NK-92 treated with Interleukin-12 subunit alpha and Interleukin-12 subunit beta, amount 100 ng/mL, for 24 hours (cell line): Measurements from ENCODE around the gene TRIM47.
A peak's percentile ranks its signal among the peaks of the same experiment; 100 is the strongest.

Source experiments
- DNase-seq: peaks from one replicate; lab custom pipeline; 2025; lab: John Stamatoyannopoulos, UW

Gene TRIM47

GRCh38 chr17:75845058-75845711 lies 33.2 kb downstream of the TRIM47 start:
- DNase-seq = peak; percentile 30

- no peak for DNase-seq
Measured at GRCh38 chr17:75844530-75845057, 33.8 kb downstream of the TRIM47 start.

DNA sequence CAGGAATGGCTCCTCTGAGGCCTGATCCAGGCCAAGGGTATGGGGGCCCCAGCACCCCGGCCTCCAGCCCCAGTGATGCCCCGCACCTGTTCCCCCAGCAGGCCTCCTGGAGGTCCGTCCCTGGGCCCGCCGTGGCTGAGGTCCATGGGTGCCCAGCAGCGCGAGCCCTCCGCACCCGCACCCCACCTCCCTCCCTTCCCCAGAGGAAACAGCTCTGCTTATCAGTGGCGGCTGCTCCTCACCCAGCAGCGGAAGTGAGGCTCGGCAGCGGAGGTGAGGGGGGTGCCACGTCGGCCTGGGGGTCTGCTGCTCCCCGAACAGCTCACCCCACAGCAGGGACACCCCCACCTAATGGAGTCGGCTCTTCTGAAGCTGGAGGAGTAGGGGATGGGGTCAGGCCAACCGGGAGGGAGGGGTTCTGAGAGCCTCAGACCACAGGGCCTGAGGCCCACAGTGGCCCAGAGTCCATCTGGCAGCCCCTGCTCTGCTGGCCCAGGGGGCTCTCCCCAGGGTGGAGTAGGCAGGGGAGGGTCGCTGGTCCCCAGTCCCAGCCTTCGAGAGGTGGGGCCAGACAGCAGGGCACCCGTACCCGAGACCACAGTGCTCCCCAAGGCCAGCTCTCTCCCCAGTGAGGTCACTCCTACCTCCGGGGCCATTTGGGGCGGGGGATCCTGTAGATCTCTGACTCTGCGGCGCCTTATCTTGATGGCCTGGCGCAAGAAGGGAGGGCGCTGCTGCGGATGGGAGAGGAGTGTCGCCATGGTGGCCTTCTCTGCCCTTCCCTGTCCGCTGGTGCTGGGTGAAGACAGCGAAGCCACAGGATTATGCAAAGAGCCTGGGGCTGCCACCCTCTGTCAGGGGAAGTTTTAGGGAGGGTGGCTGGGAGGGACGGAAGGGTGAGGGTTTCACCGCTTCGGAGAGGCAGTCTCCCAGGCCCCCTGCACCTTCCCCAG lies 34.5 kb downstream of the TRIM47 start, which contains the start of gene UNC13D:
UNC13D (minus strand) TSS at position 828 of the 953 bp plus-strand sequence; CDS start at position 761, 67 bp downstream.
- peak; percentile 23 for DNase-seq

DNA sequence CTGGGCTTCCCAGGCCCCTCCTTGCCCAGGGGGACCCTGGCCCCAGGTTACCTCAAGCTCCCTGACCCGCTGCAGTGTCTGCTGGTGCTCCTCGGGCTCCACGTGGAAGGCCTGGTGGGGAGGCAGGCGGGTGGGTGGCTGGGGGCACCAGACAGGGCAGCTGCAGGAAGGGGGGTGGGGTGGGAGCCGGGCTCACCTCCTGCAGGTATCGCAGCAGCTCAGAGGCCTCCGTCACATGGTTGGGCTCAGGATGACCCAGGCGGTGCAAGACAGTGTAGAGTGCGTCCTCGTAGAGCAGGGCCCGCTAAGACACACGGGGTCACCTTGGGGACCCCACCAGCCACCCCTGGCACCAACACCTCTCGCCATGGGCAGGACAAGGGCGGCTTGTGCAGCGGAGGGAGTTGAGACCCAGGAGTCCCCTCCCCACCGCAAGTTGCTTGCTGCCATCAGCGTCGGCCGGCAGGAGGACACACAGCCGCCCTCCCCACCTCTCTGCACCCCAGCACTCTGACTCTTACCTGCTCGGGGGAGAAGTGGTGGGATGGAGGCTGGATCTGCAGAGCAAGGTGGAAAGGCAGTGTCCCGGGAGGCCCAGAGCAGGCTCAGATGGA lies 35.3 kb downstream of the TRIM47 start:
- DNase-seq = peak; percentile 13

GRCh38 chr17:75842411-75842810 lies 36.0 kb downstream of the TRIM47 start:
- no peak for DNase-seq

- DNase-seq = no peak
Measured at GRCh38 chr17:75840799-75841164, 37.6 kb downstream of the TRIM47 start.

DNA sequence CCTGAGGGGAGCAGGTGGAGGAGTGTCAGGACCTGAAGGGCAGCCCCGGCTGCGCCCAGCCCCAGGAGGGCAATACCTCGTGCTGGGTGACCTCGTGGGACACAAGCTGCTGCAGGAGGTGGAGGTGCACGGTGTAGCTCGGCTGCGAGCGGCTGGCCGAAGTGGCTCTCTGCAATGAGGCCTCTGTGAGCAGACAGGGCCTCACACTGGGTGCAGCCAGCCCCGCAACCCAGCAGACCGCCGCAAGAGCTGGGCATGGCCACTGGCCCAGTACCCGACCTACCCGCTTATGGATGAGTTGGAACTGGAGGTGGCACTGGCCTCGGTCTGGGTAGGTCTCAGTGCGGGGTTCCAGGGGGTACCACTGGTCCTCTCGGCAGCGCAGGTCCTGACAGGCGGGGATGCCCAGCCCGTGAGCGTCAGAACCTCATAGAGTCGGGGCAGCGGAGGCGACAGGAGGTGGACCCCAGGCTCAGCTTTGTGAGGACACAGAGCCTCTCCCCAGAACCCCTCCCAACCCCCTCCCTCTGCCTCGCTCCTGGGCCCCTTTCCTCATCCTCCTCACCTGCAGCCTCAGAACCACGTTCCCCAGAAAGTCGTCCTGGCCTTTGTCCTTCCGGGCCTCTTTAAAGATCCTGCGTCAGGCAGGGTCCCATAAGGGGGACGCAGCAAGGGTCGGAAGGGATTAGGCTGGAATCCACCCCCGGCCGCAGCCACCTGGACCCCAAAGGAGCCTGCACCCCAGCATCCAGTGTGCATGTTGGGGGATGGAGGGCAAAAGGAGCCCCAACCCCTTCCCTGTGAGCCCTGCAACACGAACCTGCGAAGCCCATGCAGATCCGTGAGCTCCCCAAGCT lies 38.2 kb downstream of the TRIM47 start:
- DNase-seq = no peak

DNA sequence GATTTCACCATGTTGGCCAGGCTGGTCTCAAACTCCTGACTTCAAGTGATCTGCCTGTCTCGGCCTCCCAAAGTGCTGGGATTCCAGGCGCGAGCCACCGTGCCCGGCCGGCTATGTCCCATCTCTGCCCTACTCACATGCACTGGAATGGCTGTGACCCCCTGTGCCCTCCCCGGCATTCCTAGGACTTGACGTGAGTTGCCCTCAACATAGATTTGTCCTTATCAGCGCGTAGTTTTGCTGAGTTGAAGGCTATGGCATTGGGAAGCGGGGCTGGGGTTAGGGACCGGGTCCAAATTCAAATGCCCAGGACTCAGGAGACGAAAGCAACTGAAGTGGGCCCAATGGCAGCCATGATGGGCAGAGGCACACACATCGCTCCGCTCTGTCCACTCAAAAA lies 40.0 kb downstream of the TRIM47 start:
- DNase-seq = no peak

DNA sequence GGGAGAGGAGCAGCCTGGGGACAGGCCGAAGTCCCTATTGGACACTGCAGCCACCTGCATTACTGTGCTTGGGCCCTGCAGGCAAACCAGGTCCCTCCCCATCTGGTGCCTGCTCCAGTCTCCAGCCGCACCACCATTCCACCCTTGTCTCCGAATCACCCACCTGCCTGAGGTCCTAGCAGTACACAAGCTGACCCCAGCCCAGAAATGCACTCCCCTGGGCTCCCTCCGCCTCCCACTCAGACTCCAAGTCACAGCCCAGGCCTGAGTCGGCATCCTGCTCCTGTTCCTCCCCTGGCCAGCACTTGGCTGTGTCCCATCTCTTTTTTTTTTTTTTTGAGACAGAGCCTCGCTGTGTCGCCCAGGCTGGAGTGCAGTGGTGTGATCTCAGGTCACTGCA lies 40.5 kb downstream of the TRIM47 start:
- DNase-seq = no peak

DNA sequence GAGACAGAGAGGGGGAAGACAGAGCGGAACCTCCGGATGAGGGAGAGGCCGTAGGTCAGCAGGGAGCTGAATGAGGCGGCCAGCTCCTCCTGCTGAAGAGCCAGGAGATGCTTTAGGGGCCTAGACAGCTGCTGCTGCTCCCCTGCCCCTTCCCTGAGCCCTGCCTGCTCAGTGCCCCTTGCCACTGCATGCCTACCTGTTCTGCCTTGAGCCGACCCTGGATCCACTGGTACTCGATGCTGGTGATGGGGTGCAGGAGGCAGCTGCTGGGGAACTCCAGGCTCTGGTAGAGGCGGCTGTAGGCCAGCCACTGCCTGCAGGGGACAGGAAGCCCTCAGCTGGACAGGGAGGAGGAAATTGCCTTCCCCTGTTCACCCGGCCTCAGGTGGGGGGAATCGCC lies 41.8 kb downstream of the TRIM47 start:
- no peak for DNase-seq

- no peak for DNase-seq
Measured at GRCh38 chr17:75835654-75835987, 42.8 kb downstream of the TRIM47 start.

DNA sequence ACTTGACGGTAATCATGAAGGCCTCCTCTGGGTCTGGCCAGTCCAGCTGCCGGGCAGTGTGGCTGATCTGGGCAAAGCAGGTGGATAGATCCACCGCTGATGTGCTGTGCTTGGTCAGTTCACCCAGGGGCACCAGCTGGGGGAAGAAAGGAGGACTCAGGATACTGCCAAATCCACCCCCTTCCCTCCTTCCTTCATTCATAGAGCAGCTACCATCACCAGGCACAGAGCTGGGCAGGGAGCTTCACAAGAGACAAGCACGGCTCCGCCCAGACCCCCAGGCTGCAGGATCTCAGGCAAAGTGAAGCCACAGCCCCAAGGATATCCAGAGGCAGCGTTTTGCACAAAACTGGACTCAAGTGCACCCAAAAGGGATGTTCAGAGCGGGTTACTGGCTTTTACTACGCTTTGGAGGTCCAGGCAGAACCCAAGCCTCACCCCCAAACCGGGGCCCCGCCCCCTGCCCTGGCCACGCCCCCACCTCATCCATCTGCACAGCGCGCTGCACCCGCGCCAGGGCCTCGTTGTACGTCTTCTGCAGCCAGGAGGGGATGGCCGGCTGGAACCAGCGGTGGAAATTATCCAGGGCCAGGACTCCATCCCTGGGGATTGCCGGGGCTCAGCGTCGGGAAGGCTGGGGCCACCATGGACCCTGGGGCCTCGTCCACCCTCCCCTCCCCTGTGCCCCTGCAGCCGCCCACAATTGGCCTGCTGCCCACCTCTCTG lies 43.3 kb downstream of the TRIM47 start:
- no peak for DNase-seq

DNA sequence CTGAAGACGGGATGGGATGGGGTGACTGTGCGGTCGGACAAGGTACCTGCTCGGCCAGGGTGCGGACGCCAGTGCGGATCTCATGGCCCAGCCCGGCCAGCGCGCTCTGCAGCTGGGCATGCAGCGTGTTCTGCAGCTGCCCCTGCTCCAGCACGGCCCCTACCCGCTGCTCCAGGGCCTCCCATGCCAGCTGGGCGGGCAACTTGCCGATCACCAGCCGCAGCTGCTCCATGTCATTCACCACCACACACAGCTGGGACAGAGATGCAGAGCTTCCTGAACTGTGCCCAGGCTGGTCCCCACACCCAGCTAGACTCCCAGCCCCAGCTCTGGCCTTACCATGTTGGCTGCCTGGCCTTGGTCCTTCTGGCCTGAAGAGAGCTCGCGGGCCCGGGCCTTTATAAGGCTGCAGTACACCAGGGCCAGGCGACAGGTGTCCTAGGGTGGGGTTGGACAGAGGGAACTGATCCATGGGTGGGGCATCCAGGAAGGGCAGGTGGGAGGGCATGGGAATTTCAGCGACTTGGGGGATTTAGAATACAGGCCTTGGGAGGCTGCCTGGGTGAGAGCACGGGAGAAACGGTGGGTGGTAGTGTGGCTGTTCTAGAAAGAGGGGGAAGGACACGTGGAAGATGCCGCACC lies 44.0 kb downstream of the TRIM47 start:
- no peak for DNase-seq

DNA sequence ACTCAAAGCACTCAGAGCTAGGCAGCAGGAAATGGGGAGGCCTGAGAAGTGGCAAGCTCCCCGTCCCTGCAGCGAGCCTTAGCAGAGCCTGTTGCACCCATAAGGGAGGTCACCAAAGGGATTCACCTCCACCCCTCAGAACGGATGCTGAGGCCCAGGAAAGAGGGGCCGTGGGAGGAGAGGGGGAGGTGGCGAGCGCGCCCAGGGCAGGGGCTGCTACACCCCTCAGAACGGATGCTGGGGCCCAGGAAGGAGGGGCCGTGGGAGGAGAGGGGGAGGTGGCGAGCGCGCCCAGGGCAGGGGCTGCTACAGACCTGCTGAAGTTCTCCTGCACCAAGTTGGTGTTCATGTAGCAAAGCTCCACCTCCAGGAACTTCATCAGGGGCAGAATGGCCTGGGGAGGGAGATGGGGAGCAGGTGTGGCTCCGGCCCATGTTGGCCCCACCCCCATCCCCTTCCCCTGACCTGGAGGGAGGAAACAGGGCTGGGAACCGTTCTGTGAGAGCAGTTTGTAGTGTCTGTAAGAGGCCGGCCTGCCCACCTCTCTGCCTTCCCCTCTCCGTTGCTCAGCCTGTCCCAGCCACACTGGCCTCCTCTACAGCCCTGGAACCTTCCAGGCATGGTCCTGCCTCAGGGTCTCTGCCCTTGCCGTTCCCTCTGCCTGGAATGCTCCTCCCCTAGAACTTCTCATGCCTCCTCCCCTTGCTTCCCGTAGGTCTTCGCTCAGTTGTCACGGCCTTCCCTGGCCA lies 45.6 kb downstream of the TRIM47 start:
- no peak for DNase-seq

- no peak for DNase-seq
Measured at GRCh38 chr17:75832164-75832651, 46.2 kb downstream of the TRIM47 start.

- DNase-seq = no peak
Measured at GRCh38 chr17:75831032-75831571, 47.3 kb downstream of the TRIM47 start.

DNA sequence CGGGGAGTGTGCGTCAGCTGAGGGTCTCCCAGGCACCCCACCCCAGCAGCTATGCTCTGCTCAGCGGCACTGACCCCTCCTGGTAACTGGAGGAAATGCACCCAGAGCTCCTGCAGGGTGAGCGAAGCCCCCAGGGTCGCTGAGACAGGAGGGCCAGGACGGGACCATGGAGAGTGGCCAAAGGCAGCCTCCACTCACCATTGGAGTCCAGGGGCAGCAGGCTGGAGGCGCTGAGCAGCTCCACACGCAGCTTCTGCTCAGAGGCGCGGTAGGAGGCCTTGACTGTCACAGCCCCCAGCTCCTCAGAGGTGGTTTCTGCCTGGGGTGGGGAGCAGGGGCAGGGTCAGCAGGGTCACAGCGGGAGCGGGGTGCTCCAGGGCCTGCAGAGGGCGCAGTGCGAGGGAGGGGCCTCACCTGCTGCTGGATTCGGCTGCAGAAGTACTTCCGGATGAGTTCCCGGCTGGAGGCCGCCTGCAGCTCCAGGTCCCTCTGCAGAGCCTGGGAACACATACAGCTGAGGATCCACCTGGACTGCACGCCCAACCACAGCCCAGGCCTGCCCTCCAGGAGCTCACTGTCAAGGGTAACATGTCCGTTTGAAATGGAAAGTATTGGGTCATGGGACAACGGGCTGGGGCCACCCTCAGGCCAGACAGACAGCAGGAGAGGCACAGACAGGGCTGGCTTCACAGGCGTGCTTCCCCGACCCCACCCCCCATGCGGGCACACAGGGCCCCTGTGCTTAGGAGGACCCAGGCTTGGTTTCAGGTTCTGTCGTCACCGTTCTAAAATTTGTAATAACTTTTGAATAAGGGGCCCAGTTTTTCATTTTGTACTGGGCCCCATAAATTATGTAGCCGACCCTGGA lies 48.0 kb downstream of the TRIM47 start:
- DNase-seq = no peak

DNA sequence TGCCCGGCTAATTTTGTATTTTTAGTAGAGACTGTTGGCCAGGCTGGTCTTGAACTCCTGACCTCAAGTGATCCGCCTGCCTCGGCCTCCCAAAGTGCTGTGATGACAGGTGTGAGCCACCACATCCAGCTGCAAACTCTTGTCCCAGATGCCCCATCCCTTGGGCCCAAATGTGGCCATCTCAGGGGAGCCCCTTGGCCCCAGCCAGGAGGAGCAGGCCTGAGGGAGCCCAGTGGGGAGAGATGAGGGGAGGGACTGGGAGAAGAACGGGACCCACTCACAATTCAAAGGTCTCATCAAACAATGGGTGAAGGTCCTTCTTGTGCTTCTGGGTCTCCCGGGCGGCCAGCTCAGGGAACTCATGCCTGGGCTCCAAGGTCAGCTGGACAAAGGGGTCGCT lies 48.6 kb downstream of the TRIM47 start:
- DNase-seq = no peak
